BJ (cell line): ENCODE data around the gene DZANK1. TPM values are rescaled to one million over a fixed set of nuclear protein-coding genes. Genes with fewer than 3 reads are reported as not detected.
A peak's percentile ranks its signal among the peaks of the same experiment; 100 is the strongest.

Experiments used
- CTCF ChIA-PET: fragments of 350-600 bp; formaldehyde crosslinking; extraction: SDS; loops from one replicate; lab custom pipeline; 2021; ENCODE audit warnings: antibody characterized with exemption, inconsistent platforms; lab: Yijun Ruan, JAX
- POLR2A ChIA-PET: fragments of 300-600 bp; sonication (Branson Sonifier 250); formaldehyde crosslinking; extraction: SDS; loops from one replicate; lab custom pipeline; 2021; ENCODE audit warnings: antibody characterized with exemption; lab: Charles Lee
- DNase-seq: peaks from one replicate; pipeline ENCODE4 v3.0.0-alpha.2; 2011; ENCODE audit warnings: low read depth
- H3K27me3 ChIP-seq: 2 replicates; pipeline ENCODE4 v1.6.0; 2011; ENCODE audit warnings: low read length; ENCODE audit not compliant: control insufficient read depth, insufficient read depth
- H3K36me3 ChIP-seq: 2 replicates; pipeline ENCODE4 v1.5.1; 2011; ENCODE audit warnings: low read length; ENCODE audit not compliant: control insufficient read depth, insufficient read depth
- H3K4me3 ChIP-seq: 2 replicates; pipeline ENCODE4 v1.5.1; 2011; ENCODE audit warnings: low read depth, mild to moderate bottlenecking, control low read depth, low read length
- CTCF ChIP-seq: IDR thresholded peaks from 2 replicates; pipeline ENCODE4 v1.5.1; 2011; ENCODE audit warnings: low read depth, mild to moderate bottlenecking, control low read depth, inconsistent platforms, low read length, moderate library complexity; ENCODE audit not compliant: insufficient read depth
- polyA plus RNA-seq: library from polyadenylated mRNA; depleted of rRNA; stranded (reverse); fragments of >200 nt; gene quantifications from 2 replicates; pipeline ENCODE4 v1.2.3, GENCODE V29; 2011

Gene DZANK1
- polyA plus RNA-seq, 1 experiment: 2.0 TPM

- Histone ChIP-seq H3K27me3 (no peaks in the 10 kb centered on the region), H3K36me3 (no peaks in the 10 kb centered on the region), H3K4me3 (peak within 1 kb of the TSS; percentile 76)
- peak; percentile 19 for DNase-seq
- CTCF ChIA-PET: interaction anchor here (1.0 to 2.1 kb wide), 4 partner anchors 9 to 84 kb away, joined by 3 to 11 read pairs (median 4); partner anchors contain the start of gene SEC23B
- no peak for TF ChIP-seq CTCF
- POLR2A ChIA-PET: interaction anchor here (0.6 to 1.4 kb wide), 2 partner anchors 11 to 1534 kb away, joined by 5 to 6 read pairs; partner anchors contain the start of gene SEC23B
These were observed 30.1 kb upstream of the DZANK1 start, which contains the start of gene RBBP9 for GRCh38 chr20:18496740-18497592. TSS of gene RBBP9 (minus strand) at chr20:18497225. CDS start at chr20:18497167, 58 bp downstream.

- no peaks in the 10 kb centered on the region for H3K36me3 ChIP-seq
- POLR2A ChIA-PET: no interaction called here
- CTCF ChIA-PET: interaction anchor here (1.0 to 2.1 kb wide), 3 partner anchors 9 to 83 kb away, joined by 4 to 11 read pairs (median 5); partner anchors contain the start of gene SEC23B
- no peak for TF ChIP-seq CTCF
- H3K27me3 ChIP-seq: no peaks in the 10 kb centered on the region
- no peak for DNase-seq
- peak overlapping the region; percentile 76 for H3K4me3 ChIP-seq
These were observed 29.2 kb upstream of the DZANK1 start for GRCh38 chr20:18496042-18496441.

- ChIA-PET CTCF (interaction anchor here (0.6 to 1.1 kb wide), 2 partner anchors 18 to 100 kb away, joined by 3 read pairs; no protein-coding TSS in a partner anchor), POLR2A (no interaction called here)
- H3K36me3 ChIP-seq: no peaks in the 10 kb centered on the region
- H3K27me3 ChIP-seq: no peaks in the 10 kb centered on the region
- DNase-seq: no peak
- no peak overlapping the region for H3K4me3 ChIP-seq
- TF ChIP-seq CTCF: no peak
These were observed 21.5 kb upstream of the DZANK1 start for GRCh38 chr20:18488301-18488700.

- CTCF ChIA-PET: no interaction called here
- peaks cover 8% of the 10 kb centered on the region for H3K36me3 ChIP-seq
- H3K4me3 ChIP-seq: no peak overlapping the region
- no peak for DNase-seq
- no peaks in the 10 kb centered on the region for H3K27me3 ChIP-seq
- POLR2A ChIA-PET: no interaction called here
- no peak for TF ChIP-seq CTCF
These were observed 14.8 kb upstream of the DZANK1 start for GRCh38 chr20:18481596-18481995.

- POLR2A ChIA-PET: no interaction called here
These were observed 11.0 kb upstream of the DZANK1 start for GRCh38 chr20:18477821-18478220.

More at GRCh38 chr20:18477821-18478220, 11.0 kb upstream of the DZANK1 start:
- no peak overlapping the region for H3K4me3 ChIP-seq
- no peaks in the 10 kb centered on the region for H3K27me3 ChIP-seq
- H3K36me3 ChIP-seq: peaks cover 8% of the 10 kb centered on the region
- no peak for DNase-seq
- CTCF ChIA-PET: no interaction called here
- no peak for TF ChIP-seq CTCF
